GM12873 (cell line): ENCODE data around the gene EHD4.

ENCODE experiments used
- CTCF ChIP-seq: IDR thresholded peaks from 2 replicates; pipeline ENCODE4 v1.5.1; 2012; ENCODE audit warnings: low read depth, mild to moderate bottlenecking, moderate library complexity, low read length, control low read depth; ENCODE audit not compliant: insufficient read depth; ENCODE audit errors: missing control alignments

The EHD4 gene

GRCh38 chr15:41884458-41884857, 87.9 kb downstream of the EHD4 start:
- no peak for TF ChIP-seq CTCF

GRCh38 chr15:41883484-41883825, 88.9 kb downstream of the EHD4 start:
- TF ChIP-seq CTCF, result no peak

GRCh38 chr15:41882689-41883483, 89.5 kb downstream of the EHD4 start:
- no peak for TF ChIP-seq CTCF

- TF ChIP-seq CTCF, result no peak
Observed at GRCh38 chr15:41881920-41882688, 90.3 kb downstream of the EHD4 start.

GRCh38 chr15:41881550-41881919, 90.8 kb downstream of the EHD4 start:
- no peak for TF ChIP-seq CTCF

- no peak for TF ChIP-seq CTCF
Observed at GRCh38 chr15:41881086-41881485, 91.3 kb downstream of the EHD4 start.

GRCh38 chr15:41880156-41880877, 92.0 kb downstream of the EHD4 start:
- no peak for TF ChIP-seq CTCF
